KMS-11 (cell line): ENCODE data around the gene RANBP3.

Source experiments
- H2AFZ ChIP-seq: fragments of 200-600 bp; sonication (generic); 2 replicates; pipeline ENCODE4 v1.6.1; 2016; ENCODE audit warnings: antibody characterized with exemption, mixed run types, low read depth
- H3K27ac ChIP-seq: fragments of 200-600 bp; sonication (generic); 2 replicates; pipeline ENCODE4 v1.6.1; 2016; ENCODE audit warnings: mild to moderate bottlenecking, mixed run types
- H3K27me3 ChIP-seq: fragments of 200-600 bp; sonication (generic); 2 replicates; pipeline ENCODE4 v1.6.1; 2017; ENCODE audit warnings: mild to moderate bottlenecking, low read depth, mixed run types, moderate library complexity; ENCODE audit not compliant: insufficient read depth
- H3K36me3 ChIP-seq: fragments of 200-600 bp; sonication (generic); 2 replicates; pipeline ENCODE4 v1.6.1; 2017; ENCODE audit warnings: mild to moderate bottlenecking, mixed run types; ENCODE audit not compliant: insufficient read depth
- H3K4me1 ChIP-seq: fragments of 200-600 bp; sonication (generic); 2 replicates; pipeline ENCODE4 v1.6.1; 2016; ENCODE audit warnings: mild to moderate bottlenecking, low read depth, mixed run types; ENCODE audit not compliant: poor library complexity, severe bottlenecking
- H3K4me2 ChIP-seq: fragments of 200-600 bp; sonication (generic); 2 replicates; pipeline ENCODE4 v1.7.0; 2016; ENCODE audit warnings: mild to moderate bottlenecking, mixed run types
- H3K4me3 ChIP-seq: fragments of 200-600 bp; sonication (generic); IDR thresholded peaks from 2 replicates; pipeline ENCODE4 v1.6.1; 2017; ENCODE audit warnings: low read depth, low read length, mixed read lengths; ENCODE audit not compliant: insufficient read depth
- H3K79me2 ChIP-seq: fragments of 200-600 bp; sonication (generic); 2 replicates; pipeline ENCODE4 v1.6.1; 2016; ENCODE audit warnings: low read depth, mixed run types; ENCODE audit not compliant: insufficient read depth
- H3K9ac ChIP-seq: fragments of 200-600 bp; sonication (generic); 2 replicates; pipeline ENCODE4 v1.6.1; 2016; ENCODE audit warnings: mild to moderate bottlenecking, mixed run types
- H4K20me1 ChIP-seq: fragments of 200-600 bp; sonication (generic); 2 replicates; pipeline ENCODE4 v1.6.1; 2016; ENCODE audit warnings: mild to moderate bottlenecking, mixed run types; ENCODE audit not compliant: insufficient read depth
- CTCF ChIP-seq: fragments of 200-600 bp; sonication (generic); conservative IDR thresholded peaks from 2 replicates; pipeline ENCODE4 v1.6.1; 2017; ENCODE audit warnings: low read depth, mild to moderate bottlenecking, antibody characterized with exemption, low read length, moderate library complexity, mixed read lengths

Gene RANBP3

GRCh38 chr19:6014551-6015135 is 36.7 kb upstream of the RANBP3 start:
- H3K36me3 ChIP-seq = no peaks in the 10 kb centered on the region
- no peak overlapping the region for H3K4me3 ChIP-seq
- no peak overlapping the region for H2AFZ ChIP-seq
- no peak for TF ChIP-seq CTCF
- H3K27ac ChIP-seq = no peak overlapping the region
- H3K4me2 ChIP-seq = no peak overlapping the region
- H3K9ac ChIP-seq = no peak overlapping the region
- H3K79me2 ChIP-seq = no peaks in the 10 kb centered on the region
- no peaks in the 10 kb centered on the region for H3K4me1 ChIP-seq
- no peaks in the 10 kb centered on the region for H4K20me1 ChIP-seq
- no peaks in the 10 kb centered on the region for H3K27me3 ChIP-seq

- no peaks in the 10 kb centered on the region for H3K27me3 ChIP-seq
- H3K9ac ChIP-seq = no peak overlapping the region
- H4K20me1 ChIP-seq = no peaks in the 10 kb centered on the region
- no peaks in the 10 kb centered on the region for H3K79me2 ChIP-seq
- H3K4me1 ChIP-seq = no peaks in the 10 kb centered on the region
- no peak overlapping the region for H3K4me3 ChIP-seq
- TF ChIP-seq CTCF = no peak
- no peak overlapping the region for H3K27ac ChIP-seq
- no peak overlapping the region for H3K4me2 ChIP-seq
- H3K36me3 ChIP-seq = no peaks in the 10 kb centered on the region
- no peak overlapping the region for H2AFZ ChIP-seq
These were observed 34.7 kb upstream of the RANBP3 start for GRCh38 chr19:6012426-6013170.

- Histone ChIP-seq H3K36me3 (no peaks in the 10 kb centered on the region), H3K4me3 (no peak overlapping the region), H3K79me2 (no peaks in the 10 kb centered on the region), H3K27me3 (no peaks in the 10 kb centered on the region), H3K4me2 (no peak overlapping the region), H3K4me1 (no peaks in the 10 kb centered on the region), H2AFZ (no peak overlapping the region), H3K9ac (no peak overlapping the region), H4K20me1 (no peaks in the 10 kb centered on the region), H3K27ac (no peak overlapping the region)
- TF ChIP-seq CTCF = no peak
These were observed 33.9 kb upstream of the RANBP3 start for GRCh38 chr19:6011794-6012193.

GRCh38 chr19:6011206-6011605 is 33.3 kb upstream of the RANBP3 start:
- H4K20me1 ChIP-seq = no peaks in the 10 kb centered on the region
- H2AFZ ChIP-seq = no peak overlapping the region
- H3K4me3 ChIP-seq = no peak overlapping the region
- H3K4me1 ChIP-seq = no peaks in the 10 kb centered on the region
- no peak for TF ChIP-seq CTCF
- no peaks in the 10 kb centered on the region for H3K79me2 ChIP-seq
- no peak overlapping the region for H3K9ac ChIP-seq
- no peak overlapping the region for H3K4me2 ChIP-seq
- H3K36me3 ChIP-seq = no peaks in the 10 kb centered on the region
- H3K27me3 ChIP-seq = no peaks in the 10 kb centered on the region
- H3K27ac ChIP-seq = no peak overlapping the region
